GM19397 (cell line): ENCODE measurements around the gene WEE1.
"Not testable (repeated sequence)": the region's sequence is repeated elsewhere in the genome, so short reads cannot be mapped to it uniquely, and the experiment has no call there.

Source experiments
- ATAC-seq: cut with Tn5 transposase; IDR thresholded peaks from one replicate; pipeline ENCODE4 v1.9.1; 2021; ENCODE audit warnings: mild to moderate bottlenecking, moderate library complexity; ENCODE audit not compliant: unreplicated experiment

The WEE1 gene

GRCh38 chr11:9619004-9619403 lies 45.5 kb downstream of the WEE1 start:
- ATAC-seq: no peak

- ATAC-seq: no peak
These were observed 46.5 kb downstream of the WEE1 start for GRCh38 chr11:9619971-9620370.

GRCh38 chr11:9622353-9622752 lies 48.9 kb downstream of the WEE1 start:
- not testable (repeated sequence) for ATAC-seq

GRCh38 chr11:9623053-9623452 lies 49.6 kb downstream of the WEE1 start:
- ATAC-seq: not testable (repeated sequence)

GRCh38 chr11:9624448-9624847 lies 51.0 kb downstream of the WEE1 start:
- ATAC-seq: no peak

GRCh38 chr11:9625162-9625561 lies 51.7 kb downstream of the WEE1 start:
- ATAC-seq: no peak

- ATAC-seq: no peak
These were observed 52.3 kb downstream of the WEE1 start for GRCh38 chr11:9625728-9626127.

- no peak for ATAC-seq
These were observed 53.3 kb downstream of the WEE1 start for GRCh38 chr11:9626496-9627394.

- no peak for ATAC-seq
These were observed 55.6 kb downstream of the WEE1 start for GRCh38 chr11:9629064-9629463.

- ATAC-seq: no peak
These were observed 60.2 kb downstream of the WEE1 start for GRCh38 chr11:9633679-9634078.

- no peak for ATAC-seq
These were observed 63.2 kb downstream of the WEE1 start for GRCh38 chr11:9636691-9637090.

GRCh38 chr11:9639099-9639498 lies 65.6 kb downstream of the WEE1 start:
- no peak for ATAC-seq
